PFSK-1 (cell line): ENCODE measurements around the gene PPP4R3A.

Source experiments
- FOXP2 ChIP-seq: optimal IDR thresholded peaks from 2 replicates; pipeline ENCODE3; 2011; ENCODE audit warnings: borderline replicate concordance, control low read depth, inconsistent platforms; ENCODE audit not compliant: insufficient read depth; ENCODE audit errors: extremely low read length, extremely low read depth
- POLR2AphosphoS5 ChIP-seq: IDR thresholded peaks from 2 replicates; pipeline ENCODE4 v1.6.1; 2012; ENCODE audit warnings: low read depth, mild to moderate bottlenecking, control low read depth, low read length, moderate library complexity
- SIN3A ChIP-seq: IDR thresholded peaks from 2 replicates; pipeline ENCODE4 v1.6.1; 2012; ENCODE audit warnings: mild to moderate bottlenecking, low read length, moderate library complexity, borderline replicate concordance; ENCODE audit not compliant: insufficient read depth
- TAF1 ChIP-seq: IDR thresholded peaks from 2 replicates; pipeline ENCODE4 v1.6.1; 2012; ENCODE audit warnings: low read length, control low read depth, borderline replicate concordance; ENCODE audit not compliant: insufficient read depth

DNA sequence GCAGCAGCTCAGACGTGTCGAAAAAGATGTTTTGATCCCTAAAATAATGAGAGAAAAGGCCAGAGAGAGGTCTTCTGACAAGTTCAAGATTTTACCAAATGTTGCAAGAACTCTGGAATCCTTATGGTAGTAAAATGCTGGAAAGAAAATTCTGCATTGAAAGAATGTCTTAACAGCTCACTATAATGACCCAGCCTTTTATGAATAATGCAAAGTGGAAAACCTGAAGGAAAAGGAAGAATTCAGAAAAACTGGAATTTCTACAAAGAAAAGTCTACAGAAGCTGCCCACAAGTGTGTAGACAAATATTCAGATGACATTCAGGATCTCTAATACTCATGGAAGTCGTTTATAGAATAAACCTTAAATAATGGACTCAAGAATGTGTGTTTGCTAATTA, 90.7 kb downstream of the PPP4R3A start:
- no peak for TF ChIP-seq POLR2AphosphoS5
- TF ChIP-seq TAF1, result no peak
- TF ChIP-seq SIN3A, result no peak
- no peak for TF ChIP-seq FOXP2
